CD14-positive monocyte (primary cell): Measurements from ENCODE around the gene AGAP1. TPM values are rescaled to one million over a fixed set of nuclear protein-coding genes. Genes with fewer than 3 reads are reported as not detected.

ENCODE experiments used
- DNase-seq, 3 donors: peaks; one replicate each; pipeline ENCODE4 v3.0.0-alpha.2; 2011 to 2022
- H2AFZ ChIP-seq: 2 replicates; pipeline ENCODE4 v1.6.0; 2012; ENCODE audit warnings: mild to moderate bottlenecking, low read depth, low read length, inconsistent platforms; ENCODE audit not compliant: insufficient read depth, poor library complexity, severe bottlenecking
- H3K27ac ChIP-seq, 2 donors: 1 replicate in 1 of 2; 2 replicates in 1 of 2; pipeline ENCODE4 v1.5.1; 2012 to 2013; ENCODE audit warnings: low read length in 2 of 2, control low read depth in 1 of 2, inconsistent platforms in 1 of 2, low read depth in 1 of 2, mild to moderate bottlenecking in 1 of 2
- H3K27me3 ChIP-seq, 2 donors: one replicate each; pipeline versions ENCODE4 v1.6.0 to v1.6.1; 2011 to 2013; ENCODE audit warnings: low read length in 2 of 2; ENCODE audit not compliant: control insufficient read depth in 2 of 2, insufficient read depth in 2 of 2
- H3K36me3 ChIP-seq, 2 donors: replicated peaks in 1 of 2; 1 replicate in 1 of 2; 2 replicates in 1 of 2; pipeline versions ENCODE4 v1.5.1 to v1.6.1; 2012 to 2013; ENCODE audit warnings: low read length in 2 of 2, control low read depth in 1 of 2, inconsistent platforms in 1 of 2, mild to moderate bottlenecking in 1 of 2; ENCODE audit not compliant: insufficient read depth in 2 of 2, control insufficient read depth in 1 of 2
- H3K4me1 ChIP-seq, 2 donors: 1 replicate in 1 of 2; 2 replicates in 1 of 2; pipeline versions ENCODE4 v1.5.1 to v1.6.1; 2012 to 2013; ENCODE audit warnings: low read length in 2 of 2, control low read depth in 1 of 2, inconsistent platforms in 1 of 2, mild to moderate bottlenecking in 1 of 2, moderate library complexity in 1 of 2; ENCODE audit not compliant: insufficient read depth in 2 of 2, control insufficient read depth in 1 of 2
- H3K4me2 ChIP-seq: replicated peaks from 2 replicates; pipeline ENCODE3; 2012; ENCODE audit warnings: low read length, moderate library complexity, mild to moderate bottlenecking; ENCODE audit not compliant: poor library complexity, severe bottlenecking; ENCODE audit errors: extremely low read depth
- H3K4me3 ChIP-seq, 3 experiments: fragments of 200-600 bp in 1 of 3; sonication (generic) in 1 of 3; replicated peaks in 1 of 3; 1 replicate in 2 of 3; 2 replicates in 1 of 3; pipeline ENCODE4 v1.5.1; 2011 to 2013; ENCODE audit warnings: low read length in 3 of 3, mild to moderate bottlenecking in 3 of 3, control low read depth in 2 of 3, low read depth in 2 of 3, inconsistent platforms in 1 of 3, moderate library complexity in 1 of 3
- H3K79me2 ChIP-seq: 2 replicates; pipeline ENCODE4 v1.6.0; 2012; ENCODE audit warnings: mild to moderate bottlenecking, control low read depth, inconsistent platforms, low read length, moderate library complexity; ENCODE audit not compliant: insufficient read depth
- H3K9ac ChIP-seq: 2 replicates; pipeline ENCODE4 v1.6.0; 2017; ENCODE audit warnings: low read length, mild to moderate bottlenecking; ENCODE audit not compliant: insufficient read depth, poor library complexity, severe bottlenecking
- H3K9me3 ChIP-seq, 2 donors: replicated peaks in 1 of 2; 1 replicate in 1 of 2; 2 replicates in 1 of 2; pipeline versions ENCODE4 v1.5.1 to v1.6.1; 2012 to 2013; ENCODE audit warnings: low read length in 2 of 2, control low read depth in 1 of 2; ENCODE audit not compliant: control insufficient read depth in 1 of 2, insufficient read depth in 1 of 2
- H4K20me1 ChIP-seq: 2 replicates; pipeline ENCODE4 v1.6.0; 2012; ENCODE audit warnings: mild to moderate bottlenecking, low read length, control low read depth, moderate library complexity; ENCODE audit not compliant: insufficient read depth
- H3K27ac Mint-ChIP-seq, 7 donors: one replicate each; pipeline ENCODE4 v1.8.0; 2020; ENCODE audit warnings: mild to moderate bottlenecking in 7 of 7, mixed read lengths in 7 of 7, moderate library complexity in 6 of 7, inconsistent platforms in 2 of 7
- H3K27me3 Mint-ChIP-seq, 3 donors: one replicate each; pipeline ENCODE4 v1.8.0; 2021 to 2022; ENCODE audit warnings: low read depth in 3 of 3, mild to moderate bottlenecking in 3 of 3, mixed read lengths in 3 of 3, moderate library complexity in 3 of 3, inconsistent platforms in 1 of 3
- H3K36me3 Mint-ChIP-seq, 2 donors: one replicate each; pipeline ENCODE4 v1.8.0; 2020; ENCODE audit warnings: mixed read lengths in 2 of 2, inconsistent platforms in 1 of 2, mild to moderate bottlenecking in 1 of 2
- H3K4me1 Mint-ChIP-seq: one replicate; pipeline ENCODE4 v1.8.0; 2020; ENCODE audit warnings: mild to moderate bottlenecking, mixed read lengths
- H3K4me3 Mint-ChIP-seq, 2 donors: one replicate each; pipeline ENCODE4 v1.8.0; 2020; ENCODE audit warnings: mild to moderate bottlenecking in 2 of 2, mixed read lengths in 2 of 2, moderate library complexity in 1 of 2
- H3K9me3 Mint-ChIP-seq, 7 donors: one replicate each; pipeline ENCODE4 v1.8.0; 2020 to 2022; ENCODE audit warnings: mixed read lengths in 7 of 7, mild to moderate bottlenecking in 6 of 7, moderate library complexity in 6 of 7, inconsistent platforms in 2 of 7
- CTCF ChIP-seq: fragments of 200-600 bp; IDR thresholded peaks from one replicate; pipeline ENCODE4 v1.8.0; 2022; ENCODE audit warnings: antibody characterized with exemption, mild to moderate bottlenecking
- WGBS: methylation state at CpG from one replicate; pipeline ENCODE4 v1.1.5; 2013; ENCODE audit warnings: missing lambda C conversion rate; ENCODE audit not compliant: insufficient coverage; 5-methylcytosine and 5-hydroxymethylcytosine counted together
- intact Hi-C, 2 donors: fragments of 100-400 bp; cut with micrococcal nuclease; formaldehyde crosslinking; loops; one replicate each; pipeline versions ENCODE4 v1.15.0 to v1.15.1; 2023
- polyA plus RNA-seq, 3 donors: library from polyadenylated mRNA; depleted of rRNA in 1 of 3; unstranded in 2 of 3; stranded (reverse) in 1 of 3; fragments of 300-500 nt in 2 of 3; fragments of >200 nt in 1 of 3; fragmentation: Illumina TruSeq in 2 of 3; gene quantifications; 1 replicate in 2 of 3; 2 replicates in 1 of 3; pipeline ENCODE4 v1.2.3, GENCODE V29; 2012 to 2021

AGAP1 gene
- polyA plus RNA-seq, 3 donors = 0.12 TPM; not detected in 2

GRCh38 chr2:235591921-235592320, 98.1 kb downstream of the AGAP1 start:
- no peaks in the 10 kb centered on the region for H3K4me1 Mint-ChIP-seq
- intact Hi-C loops = no loop called here
- H3K36me3 Mint-ChIP-seq = no peaks in the 10 kb centered on the region
- Histone ChIP-seq H3K4me3 (no peak overlapping the region), H3K4me1 (no peaks in the 10 kb centered on the region), H3K9ac (no peak overlapping the region), H3K27me3 (no peaks in the 10 kb centered on the region), H3K27ac (no peak overlapping the region), H3K79me2 (no peaks in the 10 kb centered on the region), H3K4me2 (no peak overlapping the region), H3K36me3 (no peaks in the 10 kb centered on the region), H2AFZ (no peak overlapping the region), H3K9me3 (no peaks in the 10 kb centered on the region), H4K20me1 (no peaks in the 10 kb centered on the region)
- H3K27me3 Mint-ChIP-seq = peaks cover 2 to 7% (median 5%) of the 10 kb centered on the region in 3 donors
- H3K4me3 Mint-ChIP-seq = no peak overlapping the region
- no peaks in the 10 kb centered on the region for H3K9me3 Mint-ChIP-seq
- no peak overlapping the region for H3K27ac Mint-ChIP-seq
- 100% methylated on average over 2 of the region's 5 CpGs for WGBS
- DNase-seq = no peak
- no peak for TF ChIP-seq CTCF

- intact Hi-C loops = no loop called here
- no peak overlapping the region for H3K27ac Mint-ChIP-seq
Observed at GRCh38 chr2:235592430-235592829, 98.6 kb downstream of the AGAP1 start.

More at GRCh38 chr2:235592430-235592829, 98.6 kb downstream of the AGAP1 start:
- Mint-ChIP-seq H3K4me1 (no peaks in the 10 kb centered on the region), H3K36me3 (no peaks in the 10 kb centered on the region), H3K4me3 (no peak overlapping the region), H3K27me3 (peaks cover 2 to 7% (median 3%) of the 10 kb centered on the region in 3 donors), H3K9me3 (no peaks in the 10 kb centered on the region)
- Histone ChIP-seq H4K20me1 (no peaks in the 10 kb centered on the region), H3K79me2 (no peaks in the 10 kb centered on the region), H3K9me3 (no peaks in the 10 kb centered on the region), H3K27ac (no peak overlapping the region), H3K4me2 (no peak overlapping the region), H2AFZ (no peak overlapping the region), H3K4me3 (no peak overlapping the region), H3K36me3 (no peaks in the 10 kb centered on the region), H3K4me1 (no peaks in the 10 kb centered on the region), H3K27me3 (no peaks in the 10 kb centered on the region), H3K9ac (no peak overlapping the region)
- DNase-seq = no peak
- 82% methylated on average over 11 of the region's 11 CpGs for WGBS
- no peak for TF ChIP-seq CTCF
